Activated CD8-positive, alpha-beta memory T cell treated with anti-CD3 and anti-CD28 coated beads, Interleukin-2, amount 50 U/mL, for 1 hour (primary cell): Measurements from ENCODE around the gene POC1A.

Experiments
- DNase-seq: peaks from one replicate; pipeline ENCODE4 v3.0.0-alpha.2; 2020; ENCODE audit errors: extremely low read depth

Gene POC1A

GRCh38 chr3:52154135-52155094 is at the start of gene POC1A:
POC1A (minus strand) TSS chr3:52154423; CDS start chr3:52154372, 51 bp downstream.
- DNase-seq = peak; percentile 73

- no peak for DNase-seq
These were observed 49.5 kb upstream of the POC1A start for GRCh38 chr3:52203701-52204100.

- DNase-seq = no peak
These were observed 48.3 kb upstream of the POC1A start for GRCh38 chr3:52202384-52203077.

- DNase-seq = no peak
These were observed 46.9 kb upstream of the POC1A start for GRCh38 chr3:52200981-52201679.

GRCh38 chr3:52198643-52199608 is 44.7 kb upstream of the POC1A start:
- DNase-seq = no peak

GRCh38 chr3:52197842-52198625 is 43.8 kb upstream of the POC1A start, which contains the start of gene ALAS1:
ALAS1 (plus strand) TSS chr3:52198160; CDS start chr3:52199242, 1,082 bp downstream.
- peak; percentile 73 for DNase-seq

GRCh38 chr3:52197499-52197841 is 43.2 kb upstream of the POC1A start:
- no peak for DNase-seq

GRCh38 chr3:52196977-52197376 is 42.8 kb upstream of the POC1A start:
- DNase-seq = no peak

GRCh38 chr3:52195823-52196331 is 41.7 kb upstream of the POC1A start:
- no peak for DNase-seq

GRCh38 chr3:52195291-52195597 is 41.0 kb upstream of the POC1A start:
- no peak for DNase-seq

- no peak for DNase-seq
These were observed 40.5 kb upstream of the POC1A start for GRCh38 chr3:52194485-52195290.

- DNase-seq = no peak
These were observed 38.8 kb upstream of the POC1A start for GRCh38 chr3:52193065-52193464.

GRCh38 chr3:52191663-52192062 is 37.4 kb upstream of the POC1A start:
- no peak for DNase-seq

- DNase-seq = no peak
These were observed 36.3 kb upstream of the POC1A start for GRCh38 chr3:52190294-52191074.

- no peak for DNase-seq
These were observed 34.3 kb upstream of the POC1A start for GRCh38 chr3:52188556-52188955.

GRCh38 chr3:52186729-52187128 is 32.5 kb upstream of the POC1A start:
- no peak for DNase-seq

- DNase-seq = no peak
These were observed 31.6 kb upstream of the POC1A start for GRCh38 chr3:52185837-52186236.

GRCh38 chr3:52185311-52185710 is 31.1 kb upstream of the POC1A start:
- no peak for DNase-seq

GRCh38 chr3:52184690-52185089 is 30.5 kb upstream of the POC1A start:
- no peak for DNase-seq
